HG03457 (cell line): ENCODE measurements around the gene SERPINE2.
"Not testable (repeated sequence)": the region's sequence is repeated elsewhere in the genome, so short reads cannot be mapped to it uniquely, and the experiment has no call there.

Experiments
- ATAC-seq: cut with Tn5 transposase; IDR thresholded peaks from one replicate; pipeline ENCODE4 v1.9.1; 2021; ENCODE audit warnings: moderate number of reproducible peaks; ENCODE audit not compliant: unreplicated experiment

SERPINE2 gene

DNA sequence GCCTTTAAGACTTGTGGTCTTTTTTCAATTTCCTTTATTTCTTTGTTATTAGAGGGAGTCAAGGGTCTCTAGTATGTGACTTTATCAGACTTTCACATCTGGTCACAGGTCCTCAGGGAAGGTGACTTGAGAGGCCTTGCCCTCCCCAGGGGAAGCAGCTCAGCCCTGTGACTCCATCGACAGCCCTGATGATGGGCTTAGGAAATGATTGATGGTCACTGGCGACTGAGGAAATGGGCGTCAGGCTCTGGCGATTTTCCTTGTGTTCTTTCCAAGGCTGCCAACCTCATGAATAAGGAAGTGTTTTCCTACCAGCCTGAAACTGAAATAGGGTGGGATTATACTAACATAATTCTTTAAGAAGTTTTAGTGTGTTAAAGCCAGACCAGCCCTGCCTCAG lies 21.1 kb downstream of the SERPINE2 start:
- no peak for ATAC-seq

DNA sequence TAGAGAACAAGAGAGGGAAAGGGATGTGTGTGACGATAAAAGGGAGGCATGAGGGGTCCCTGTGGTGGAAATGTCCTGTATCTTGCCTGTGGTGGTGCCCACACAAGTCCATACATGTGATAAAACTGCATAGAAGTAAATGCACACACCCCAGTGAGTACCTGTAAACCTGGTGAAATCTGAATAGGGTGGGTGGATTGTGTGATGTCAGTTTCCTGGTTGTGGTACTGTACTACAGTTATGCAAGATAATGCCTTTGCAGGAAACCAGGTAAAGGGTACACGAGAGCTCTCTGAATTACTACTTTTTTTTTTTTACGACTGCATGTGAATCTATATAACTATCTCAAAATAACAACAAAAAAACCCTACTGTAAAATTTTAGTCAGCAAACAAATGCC lies 22.1 kb downstream of the SERPINE2 start:
- ATAC-seq: no peak

DNA sequence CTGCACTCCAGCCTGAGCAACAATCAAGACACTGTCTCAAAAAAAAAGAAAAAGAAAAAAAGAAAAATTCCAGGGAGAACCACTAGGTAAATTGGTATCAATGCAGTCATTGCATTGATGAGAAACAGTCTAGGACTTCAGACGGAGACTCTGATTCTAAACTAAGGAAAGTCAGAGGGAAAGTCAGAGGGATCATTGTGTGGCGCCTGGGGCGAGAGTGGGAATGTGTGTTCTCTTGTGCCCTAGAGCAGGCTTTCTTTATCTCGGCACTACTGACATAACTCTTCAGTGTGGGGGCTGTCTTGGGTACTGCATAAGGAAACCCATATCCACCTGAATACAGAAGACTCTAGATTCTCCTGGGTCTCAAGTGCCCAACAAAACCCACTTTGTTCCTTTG lies 24.8 kb downstream of the SERPINE2 start:
- ATAC-seq: no peak

DNA sequence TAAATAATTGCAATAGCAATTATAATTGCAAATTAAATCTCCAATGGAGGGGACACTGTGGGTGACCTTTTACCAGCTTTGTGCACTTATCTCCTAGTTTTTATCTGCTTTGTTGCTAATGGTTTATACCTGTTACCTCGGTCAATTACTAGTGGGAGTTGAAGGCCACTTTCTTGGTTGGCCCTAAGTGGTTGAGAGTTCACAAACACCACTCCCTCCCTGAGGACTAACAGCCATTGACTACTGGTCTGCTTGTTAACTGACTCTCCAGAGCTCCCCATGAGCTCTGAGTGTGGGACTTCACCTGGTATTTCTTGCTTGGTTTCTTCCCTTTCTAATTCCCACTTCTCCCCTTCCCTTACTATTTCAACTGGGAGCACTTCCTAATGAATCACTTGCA lies 27.2 kb downstream of the SERPINE2 start:
- ATAC-seq: no peak

DNA sequence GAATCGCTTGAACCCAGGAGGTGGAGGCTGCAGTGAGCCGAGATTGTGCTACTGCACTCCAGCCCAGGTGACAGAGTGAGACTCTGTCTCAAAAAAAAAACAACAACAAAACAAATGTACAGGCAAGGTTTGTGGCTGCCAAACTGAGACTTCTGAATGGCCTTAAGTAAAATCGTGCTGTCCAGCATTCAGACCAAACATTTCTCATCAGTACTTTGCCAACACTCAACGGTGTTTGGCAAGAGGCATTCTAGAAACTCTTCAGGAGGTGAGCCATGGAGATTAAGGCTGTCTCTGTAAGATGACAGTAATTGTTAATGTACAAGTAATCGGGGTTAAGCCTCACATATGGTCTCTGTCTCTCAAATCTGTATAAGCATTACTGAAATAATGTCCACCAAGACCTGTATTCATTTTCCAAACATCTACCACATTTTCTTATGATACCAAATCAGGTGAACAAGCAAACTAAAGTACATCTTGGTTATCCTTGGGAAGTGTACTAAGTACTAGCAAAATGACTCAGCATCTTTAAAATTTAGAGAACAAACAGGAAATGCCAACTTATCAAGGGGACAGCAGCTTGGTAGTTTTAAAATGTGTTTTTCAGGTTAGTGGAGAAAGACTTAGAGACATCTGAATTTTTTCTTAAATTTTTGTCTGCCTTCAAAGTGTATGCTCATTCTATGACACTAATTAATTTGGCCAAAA lies 29.3 kb downstream of the SERPINE2 start:
- no peak for ATAC-seq

DNA sequence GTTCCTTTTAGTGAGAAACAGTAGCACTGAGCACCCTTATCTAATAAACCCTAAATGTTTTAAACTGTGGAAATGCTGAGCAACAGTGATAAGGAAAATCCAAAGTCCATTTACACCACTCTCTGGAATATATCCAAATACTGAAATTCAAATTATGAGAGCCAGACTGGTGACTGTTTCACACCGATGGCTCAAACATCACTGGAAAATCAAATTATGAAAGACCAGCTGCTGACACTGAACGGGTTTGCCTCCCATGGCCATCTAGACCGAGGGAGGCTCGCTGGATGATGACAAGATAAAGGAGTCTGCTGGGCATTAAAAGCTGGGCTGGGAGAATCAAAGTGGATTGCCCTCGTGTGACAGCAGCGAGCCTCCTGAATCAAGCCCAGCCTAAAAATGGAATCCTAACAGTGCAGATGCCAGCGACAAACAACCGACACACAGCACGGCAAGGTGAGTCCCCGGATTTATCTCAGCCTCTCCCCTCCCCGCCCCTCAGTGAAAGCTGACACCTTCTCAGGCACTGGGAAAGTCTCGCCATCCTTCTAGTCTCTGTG lies 30.3 kb downstream of the SERPINE2 start:
- ATAC-seq: no peak

DNA sequence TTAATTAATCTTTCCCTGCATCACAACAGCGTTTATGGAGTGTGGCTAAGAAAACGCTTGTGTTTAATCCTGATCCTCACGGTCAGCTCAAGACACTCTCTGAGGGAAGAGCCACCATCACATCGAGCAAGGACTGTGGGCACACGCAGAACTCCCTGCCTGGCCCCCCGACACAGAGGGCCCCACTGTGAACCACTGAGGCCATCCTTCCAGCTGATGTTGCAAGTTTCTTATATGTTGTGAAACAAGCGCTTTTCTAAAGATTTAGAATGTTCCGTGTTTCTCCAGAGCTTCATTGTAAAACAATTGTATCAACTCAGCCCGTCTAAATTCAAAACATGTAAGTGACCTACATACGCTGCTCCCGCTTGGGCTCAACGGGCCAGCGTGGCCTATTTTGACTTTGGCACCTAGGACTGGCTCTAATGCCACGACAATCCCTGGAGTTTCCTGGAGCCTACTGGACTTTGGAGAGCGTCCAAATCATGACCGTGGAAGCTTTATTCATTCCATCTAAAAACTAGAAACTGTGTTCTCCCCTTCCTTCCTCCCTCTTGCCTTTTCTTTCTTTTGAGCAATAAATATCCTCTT lies 34.9 kb downstream of the SERPINE2 start:
- ATAC-seq: no peak

DNA sequence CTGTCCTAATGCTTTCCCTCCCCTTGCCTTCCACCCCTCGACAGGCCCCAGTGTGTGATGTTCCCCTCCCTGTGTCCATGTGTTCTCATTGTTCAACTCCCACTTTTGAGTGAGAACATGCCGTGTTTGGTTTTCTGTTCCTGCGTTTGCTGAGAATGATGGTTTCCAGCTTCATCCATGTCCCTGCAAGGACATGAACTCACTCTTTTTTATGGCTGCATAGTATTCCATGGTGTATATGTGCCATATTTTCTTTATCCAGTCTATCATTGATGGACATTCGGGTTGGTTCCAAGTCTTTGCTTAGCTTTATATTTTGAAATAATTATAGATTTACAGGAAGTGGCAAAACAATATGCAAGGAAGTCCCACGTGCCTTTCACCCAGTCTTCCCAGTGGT lies 38.4 kb downstream of the SERPINE2 start:
- ATAC-seq: not testable (repeated sequence)

DNA sequence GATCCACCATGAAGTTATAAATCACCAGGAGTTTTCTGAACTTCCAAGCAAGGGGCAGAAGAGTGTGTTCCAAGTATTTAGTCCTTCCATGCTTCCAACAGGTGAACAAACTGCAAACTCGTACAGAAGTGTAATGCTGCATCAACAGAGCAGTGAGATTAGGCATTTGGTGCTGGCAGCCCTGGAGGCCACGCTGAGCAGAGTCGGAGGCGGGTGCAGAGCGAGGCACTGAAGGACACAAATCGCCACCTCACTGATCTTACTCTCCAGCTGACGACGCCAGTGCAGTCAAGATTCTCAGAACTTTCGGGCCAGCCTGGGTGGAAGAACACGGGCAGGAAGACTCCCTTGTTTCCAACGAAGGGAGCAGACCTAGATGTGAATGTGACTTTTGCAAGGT lies 39.2 kb downstream of the SERPINE2 start:
- ATAC-seq: no peak

DNA sequence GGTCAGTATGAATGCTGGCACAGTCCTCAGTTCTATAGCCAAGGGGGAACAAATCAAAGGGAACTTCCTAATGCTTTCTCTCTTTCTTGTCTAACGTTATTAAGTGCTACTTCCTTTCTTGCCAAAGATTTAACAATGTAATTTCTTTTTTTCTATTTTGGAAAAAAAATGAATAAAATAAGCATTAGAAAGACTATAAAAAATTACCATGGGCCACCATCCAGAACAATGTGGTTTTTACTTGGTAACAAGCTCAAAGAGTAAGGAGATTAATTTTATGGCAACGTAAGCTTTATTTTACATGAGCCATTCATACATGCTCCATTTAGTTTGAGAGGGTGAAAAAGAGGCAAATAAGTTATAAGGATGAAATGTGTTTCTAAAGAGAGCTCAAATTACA lies 40.1 kb downstream of the SERPINE2 start:
- no peak for ATAC-seq

DNA sequence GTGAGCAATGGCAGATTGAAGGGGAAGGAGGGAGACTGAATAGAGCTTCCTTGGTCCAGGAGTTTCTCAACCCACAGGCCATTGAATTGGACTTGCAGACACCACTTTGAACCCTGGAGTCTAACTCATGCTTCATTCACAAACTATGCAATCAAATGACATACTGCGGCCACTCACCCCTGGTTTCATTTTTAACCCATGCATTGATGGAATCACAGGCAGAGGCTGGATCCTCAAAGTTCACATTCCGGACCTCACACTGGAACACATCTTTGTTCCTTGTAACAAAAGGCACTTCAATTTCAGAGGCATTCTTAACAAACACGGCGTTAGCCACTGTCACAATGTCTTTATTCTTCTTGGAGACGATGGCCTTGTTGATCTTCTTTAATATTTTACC lies 41.1 kb downstream of the SERPINE2 start:
- ATAC-seq: no peak

DNA sequence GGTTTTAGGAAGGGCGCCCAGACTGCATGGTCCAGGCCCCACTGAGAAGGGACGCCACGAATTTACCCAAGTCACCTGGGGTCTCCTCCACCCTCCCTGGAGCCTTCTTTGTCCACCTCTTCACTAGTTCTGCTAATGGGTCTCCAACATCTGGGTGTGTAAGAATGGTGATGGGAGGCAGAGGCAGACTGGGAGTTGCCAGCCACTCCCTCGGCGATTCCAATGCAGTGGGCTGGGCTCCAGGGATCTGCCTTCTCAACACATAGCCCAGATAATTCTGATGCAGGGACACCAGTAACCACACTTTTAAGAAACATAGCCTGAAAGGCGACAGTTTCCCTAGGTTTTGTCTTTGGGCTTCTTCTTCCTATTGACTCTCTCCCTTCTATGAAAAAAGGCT lies 42.7 kb downstream of the SERPINE2 start:
- no peak for ATAC-seq

DNA sequence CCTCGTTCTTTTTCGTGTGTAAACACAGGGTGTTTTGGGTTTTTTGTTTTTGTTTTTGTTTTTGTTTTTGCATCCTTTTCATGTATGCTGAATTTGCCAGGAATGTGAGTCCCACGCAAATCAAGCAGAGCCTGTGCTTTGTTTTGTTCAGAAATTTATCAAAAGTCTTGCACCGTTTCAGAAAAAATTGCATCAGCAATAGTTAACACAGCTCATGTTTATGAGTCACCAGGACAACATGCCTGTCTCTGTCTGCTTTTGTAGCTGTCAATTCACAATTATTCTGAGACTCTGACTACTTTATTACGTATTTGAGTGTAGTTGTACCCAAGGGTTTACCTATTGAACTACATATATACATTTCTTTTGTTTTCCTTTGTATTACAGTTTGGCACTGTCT lies 43.5 kb downstream of the SERPINE2 start:
- no peak for ATAC-seq

DNA sequence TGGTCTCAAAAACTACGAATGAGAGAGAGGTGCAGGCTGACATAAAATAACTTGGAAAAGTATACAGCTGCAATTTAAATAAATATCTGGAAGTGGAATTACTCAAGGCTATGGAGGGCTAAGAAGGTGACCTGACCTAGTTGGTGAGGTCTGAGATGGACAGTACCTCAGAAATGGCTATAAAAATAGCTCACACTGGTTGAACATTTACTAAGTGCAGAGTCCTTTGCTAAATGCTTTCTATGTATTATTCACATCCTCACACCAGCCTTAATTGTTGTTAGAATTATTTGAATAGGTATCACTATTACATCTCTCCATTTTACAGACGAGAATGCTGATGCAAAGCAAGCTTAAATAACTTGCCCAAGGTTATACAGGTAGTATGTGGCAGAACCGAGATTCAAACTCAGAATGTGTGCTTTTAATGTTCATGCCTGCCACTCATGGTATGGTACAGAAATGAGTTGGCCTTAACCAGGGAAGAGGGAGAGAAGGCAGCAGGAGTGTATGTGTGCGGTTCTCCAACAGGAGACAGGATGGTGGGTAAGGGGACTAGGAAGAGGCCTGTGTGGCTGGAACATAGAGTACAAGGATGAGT lies 44.4 kb downstream of the SERPINE2 start:
- ATAC-seq: no peak

DNA sequence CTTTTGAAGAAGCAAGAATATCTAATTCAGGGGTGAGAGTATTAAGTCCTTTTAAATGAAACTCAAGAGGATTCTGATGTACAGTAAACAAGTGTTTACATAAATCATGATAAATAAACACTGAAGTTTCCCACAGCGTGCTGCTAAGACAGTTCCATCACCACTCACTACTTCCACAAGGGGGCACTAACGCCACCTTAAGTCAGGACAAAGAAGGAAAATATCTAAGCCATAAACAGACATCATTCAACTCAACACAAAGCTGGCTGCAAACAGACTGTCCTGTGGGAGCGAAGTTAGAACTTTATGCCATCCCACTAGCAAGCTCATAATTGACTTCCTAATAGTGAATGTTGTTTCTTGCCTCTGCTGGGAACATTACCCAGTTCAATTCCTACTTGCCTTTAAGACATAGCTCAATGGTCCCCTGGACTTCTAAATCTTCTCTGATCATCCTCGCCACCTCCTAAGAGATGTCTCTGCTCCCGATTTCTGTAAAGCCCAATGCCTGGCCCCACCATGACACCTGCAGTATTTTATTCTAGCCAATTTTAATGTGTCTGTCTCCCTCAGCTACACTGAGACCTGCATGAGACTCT lies 45.4 kb downstream of the SERPINE2 start:
- ATAC-seq: no peak

DNA sequence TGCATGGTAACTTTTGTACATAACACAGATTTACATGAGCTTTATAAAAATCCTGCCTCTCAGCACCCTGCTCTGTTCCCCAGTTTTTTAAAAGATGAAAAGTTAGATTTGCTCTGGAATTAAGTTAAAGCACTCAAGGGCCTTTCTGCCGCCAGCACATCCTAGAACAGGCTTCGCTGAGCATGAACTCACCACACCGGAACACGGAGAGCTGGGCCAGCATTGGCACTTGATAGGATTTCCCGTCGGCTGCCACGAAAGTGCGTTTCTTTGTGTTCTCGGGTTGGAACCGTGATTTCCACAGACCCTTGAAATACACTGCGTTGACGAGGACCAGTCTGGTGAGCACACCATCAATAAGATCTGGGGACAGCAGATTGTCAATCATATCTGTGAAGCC lies 47.5 kb downstream of the SERPINE2 start:
- ATAC-seq: no peak

DNA sequence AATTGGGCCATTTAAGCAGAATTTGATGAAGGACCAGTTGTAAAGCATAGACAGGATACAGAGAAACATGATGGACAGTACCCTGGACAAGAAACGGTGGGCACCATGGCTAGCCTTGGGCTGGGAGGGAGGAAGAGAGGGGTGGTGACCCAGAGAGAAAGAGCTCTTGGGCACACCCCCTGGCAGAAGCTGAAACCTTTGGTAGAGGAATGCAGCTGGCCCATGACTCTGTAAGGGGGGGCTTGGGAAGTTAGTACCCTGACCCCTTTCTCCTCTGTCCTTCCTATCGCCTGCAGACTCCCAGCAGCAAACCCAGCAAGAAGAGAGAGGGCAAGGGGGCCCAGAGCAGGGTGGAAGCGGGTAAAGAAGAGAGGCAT lies 49.2 kb downstream of the SERPINE2 start:
- ATAC-seq: no peak

DNA sequence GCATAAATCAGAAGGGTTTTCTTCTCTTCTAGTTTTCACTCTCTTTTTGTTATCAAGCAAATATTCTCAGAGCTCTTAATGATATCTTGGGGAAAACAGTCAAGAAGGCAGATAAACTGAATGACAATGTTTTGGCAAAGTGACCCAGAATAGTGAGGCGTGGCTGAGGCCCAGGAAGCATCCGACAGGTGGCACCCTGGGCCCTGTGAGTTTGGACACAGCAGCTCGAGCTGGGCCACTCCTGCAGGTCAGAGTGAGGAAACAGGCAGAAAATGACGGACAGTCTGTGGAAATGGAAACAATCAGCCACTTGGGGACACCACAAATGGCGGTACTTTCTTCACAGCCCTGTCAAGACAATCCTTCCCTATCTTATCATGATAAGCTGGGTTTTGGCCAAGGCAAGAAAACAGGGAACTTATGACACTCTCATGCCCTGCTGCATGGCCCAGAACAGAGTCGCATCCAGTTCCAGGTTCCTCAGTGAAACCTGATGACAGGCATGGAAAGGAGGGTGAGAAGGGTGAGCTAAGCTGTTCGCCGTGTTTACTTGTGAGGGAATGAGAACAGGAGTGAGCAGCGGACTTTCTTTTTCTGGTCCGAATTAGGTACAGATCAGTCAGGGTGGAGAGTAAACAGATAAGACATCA lies 49.8 kb downstream of the SERPINE2 start:
- ATAC-seq: no peak

DNA sequence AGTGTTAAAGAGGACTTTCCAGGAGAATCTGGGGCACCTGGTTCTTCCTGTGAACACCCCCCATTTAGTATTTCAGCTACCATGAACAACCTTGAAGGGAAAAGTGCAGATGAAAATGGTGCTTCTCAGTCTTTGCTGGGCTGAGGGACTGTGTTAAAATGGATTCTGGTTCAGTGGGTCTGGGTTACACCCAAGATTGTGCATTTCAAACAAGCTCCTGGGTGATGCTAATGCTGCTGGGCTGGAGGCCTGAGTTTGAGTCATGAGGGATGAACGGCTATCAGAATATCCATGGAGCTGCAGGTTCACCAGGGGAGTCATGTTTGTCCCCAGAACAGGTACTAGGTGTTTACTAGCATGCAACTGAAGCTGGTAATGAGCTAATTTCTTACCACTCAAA lies 57.8 kb downstream of the SERPINE2 start:
- no peak for ATAC-seq

DNA sequence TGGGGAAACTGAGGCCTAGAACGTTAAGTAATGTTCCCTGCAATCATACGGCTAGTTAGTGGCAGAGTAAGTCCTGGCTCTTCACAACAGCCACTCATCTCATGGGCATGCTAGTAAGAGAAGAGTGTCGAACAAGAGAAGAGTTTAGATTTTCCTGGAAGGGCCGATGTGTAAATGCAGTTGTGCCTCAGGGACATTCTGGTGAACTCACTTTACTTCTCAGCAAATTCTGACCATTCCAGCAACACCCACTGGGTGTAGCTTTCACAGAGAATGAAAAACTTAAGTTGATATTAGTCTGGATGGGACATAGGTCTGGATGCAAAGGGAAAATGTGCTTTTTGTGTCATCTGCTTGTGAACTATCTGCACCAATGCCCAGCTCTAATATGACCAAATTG lies 58.3 kb downstream of the SERPINE2 start:
- ATAC-seq: no peak

DNA sequence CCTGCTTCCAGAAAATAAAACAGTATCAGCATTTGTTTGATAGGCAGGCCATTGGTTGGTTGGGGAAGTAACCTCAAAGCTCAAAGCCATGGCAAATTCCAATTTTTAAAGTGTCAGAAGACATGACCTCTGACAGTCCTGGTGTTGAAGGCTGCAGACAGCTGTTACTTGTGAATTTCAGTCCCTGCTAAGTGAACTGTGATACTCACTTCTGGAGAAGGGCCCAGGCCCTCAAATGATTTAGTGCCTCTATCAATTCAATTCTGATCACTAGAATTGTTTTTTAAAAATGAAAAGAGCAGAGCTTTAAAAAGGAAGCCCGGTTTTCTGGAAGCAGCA lies 58.7 kb downstream of the SERPINE2 start:
- no peak for ATAC-seq
